ENCODE results near the gene SENP7.

DNA sequence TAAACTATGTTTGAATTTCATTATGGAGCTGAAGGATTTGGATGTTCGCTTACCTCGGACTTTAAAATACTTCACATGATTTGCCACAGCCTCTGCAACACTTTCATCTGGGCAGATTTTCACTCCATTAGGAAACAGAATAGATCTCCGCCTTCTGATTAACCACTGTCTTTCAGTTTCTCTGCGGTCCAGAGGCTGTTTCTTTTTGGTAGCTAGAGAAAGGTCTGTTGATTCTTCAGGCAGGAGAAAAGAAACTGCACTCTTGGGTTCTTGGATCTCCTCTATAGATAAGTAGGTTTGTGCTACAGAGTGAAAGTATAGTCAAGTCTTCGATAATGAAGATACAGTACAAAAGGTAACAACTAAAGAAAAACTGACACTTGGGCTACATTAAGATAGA, 193.5 kb downstream of the SENP7 start:
- TF ChIP-seq POLR2AphosphoS5 (IDR thresholded peaks at IDR 0.05; ENCODE audit: insufficient read depth in 1 of 2, low read depth in 1 of 2) (no peak), POLR2A (IDR thresholded peaks at IDR 0.05) (no peak)
- TF ChIP-seq, protein P1, sequence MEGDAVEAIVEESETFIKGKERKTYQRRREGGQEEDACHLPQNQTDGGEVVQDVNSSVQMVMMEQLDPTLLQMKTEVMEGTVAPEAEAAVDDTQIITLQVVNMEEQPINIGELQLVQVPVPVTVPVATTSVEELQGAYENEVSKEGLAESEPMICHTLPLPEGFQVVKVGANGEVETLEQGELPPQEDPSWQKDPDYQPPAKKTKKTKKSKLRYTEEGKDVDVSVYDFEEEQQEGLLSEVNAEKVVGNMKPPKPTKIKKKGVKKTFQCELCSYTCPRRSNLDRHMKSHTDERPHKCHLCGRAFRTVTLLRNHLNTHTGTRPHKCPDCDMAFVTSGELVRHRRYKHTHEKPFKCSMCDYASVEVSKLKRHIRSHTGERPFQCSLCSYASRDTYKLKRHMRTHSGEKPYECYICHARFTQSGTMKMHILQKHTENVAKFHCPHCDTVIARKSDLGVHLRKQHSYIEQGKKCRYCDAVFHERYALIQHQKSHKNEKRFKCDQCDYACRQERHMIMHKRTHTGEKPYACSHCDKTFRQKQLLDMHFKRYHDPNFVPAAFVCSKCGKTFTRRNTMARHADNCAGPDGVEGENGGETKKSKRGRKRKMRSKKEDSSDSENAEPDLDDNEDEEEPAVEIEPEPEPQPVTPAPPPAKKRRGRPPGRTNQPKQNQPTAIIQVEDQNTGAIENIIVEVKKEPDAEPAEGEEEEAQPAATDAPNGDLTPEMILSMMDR (IDR thresholded peaks at IDR 0.05) = no peak

Measured in vagina (tissue), 2 donors.